AG04449 (cell line): ENCODE results near the gene SERPINA4.

Experiments
- CTCF ChIA-PET: fragments of 350-600 bp; formaldehyde crosslinking; extraction: SDS; loops from one replicate; lab custom pipeline; 2021; ENCODE audit warnings: antibody characterized with exemption; lab: Yijun Ruan, JAX
- POLR2A ChIA-PET: fragments of 400-600, 350-600 bp; formaldehyde crosslinking; extraction: SDS; loops from one replicate; lab custom pipeline; 2020; ENCODE audit warnings: antibody characterized with exemption, inconsistent platforms; lab: Yijun Ruan, JAX
- DNase-seq: peaks from one replicate; pipeline ENCODE4 v3.0.0-alpha.2; 2010; ENCODE audit warnings: low read depth, low spot score
- H3K4me3 ChIP-seq: 2 replicates; pipeline ENCODE4 v1.5.1; 2011; ENCODE audit warnings: low read depth, mild to moderate bottlenecking, control low read depth, low read length
- TF ChIP-seq, protein P1 (sequence below): IDR thresholded peaks from one replicate; pipeline ENCODE4 v1.5.1; 2011; ENCODE audit warnings: mild to moderate bottlenecking, moderate library complexity, low read length, control low read depth, inconsistent platforms; ENCODE audit not compliant: insufficient read depth; ENCODE audit errors: missing control alignments

Gene SERPINA4

GRCh38 chr14:94521375-94522114 is 39.7 kb upstream of the SERPINA4 start:
- DNase-seq: no peak
- ChIA-PET CTCF (interaction anchor here (1.1 kb wide), 1 partner anchor 29 kb away, joined by 3 read pairs; no protein-coding TSS in a partner anchor), POLR2A (no interaction called here)
- TF ChIP-seq, protein P1, sequence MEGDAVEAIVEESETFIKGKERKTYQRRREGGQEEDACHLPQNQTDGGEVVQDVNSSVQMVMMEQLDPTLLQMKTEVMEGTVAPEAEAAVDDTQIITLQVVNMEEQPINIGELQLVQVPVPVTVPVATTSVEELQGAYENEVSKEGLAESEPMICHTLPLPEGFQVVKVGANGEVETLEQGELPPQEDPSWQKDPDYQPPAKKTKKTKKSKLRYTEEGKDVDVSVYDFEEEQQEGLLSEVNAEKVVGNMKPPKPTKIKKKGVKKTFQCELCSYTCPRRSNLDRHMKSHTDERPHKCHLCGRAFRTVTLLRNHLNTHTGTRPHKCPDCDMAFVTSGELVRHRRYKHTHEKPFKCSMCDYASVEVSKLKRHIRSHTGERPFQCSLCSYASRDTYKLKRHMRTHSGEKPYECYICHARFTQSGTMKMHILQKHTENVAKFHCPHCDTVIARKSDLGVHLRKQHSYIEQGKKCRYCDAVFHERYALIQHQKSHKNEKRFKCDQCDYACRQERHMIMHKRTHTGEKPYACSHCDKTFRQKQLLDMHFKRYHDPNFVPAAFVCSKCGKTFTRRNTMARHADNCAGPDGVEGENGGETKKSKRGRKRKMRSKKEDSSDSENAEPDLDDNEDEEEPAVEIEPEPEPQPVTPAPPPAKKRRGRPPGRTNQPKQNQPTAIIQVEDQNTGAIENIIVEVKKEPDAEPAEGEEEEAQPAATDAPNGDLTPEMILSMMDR: no peak
- no peak overlapping the region for H3K4me3 ChIP-seq

GRCh38 chr14:94522115-94522724 is 39.0 kb upstream of the SERPINA4 start:
- no peak for DNase-seq
- TF ChIP-seq, protein P1: no peak
- H3K4me3 ChIP-seq: no peak overlapping the region
- CTCF ChIA-PET: interaction anchor here (1.1 kb wide), 1 partner anchor 28 kb away, joined by 3 read pairs; no protein-coding TSS in a partner anchor
- POLR2A ChIA-PET: no interaction called here

- POLR2A ChIA-PET: no interaction called here
- TF ChIP-seq, protein P1: no peak
Measured at GRCh38 chr14:94523265-94523664, 38.0 kb upstream of the SERPINA4 start.

GRCh38 chr14:94524093-94524492 is 37.1 kb upstream of the SERPINA4 start:
- no peak overlapping the region for H3K4me3 ChIP-seq
- POLR2A ChIA-PET: no interaction called here
- CTCF ChIA-PET: no interaction called here
- no peak for DNase-seq
- TF ChIP-seq, protein P1: no peak

More at GRCh38 chr14:94523265-94523664, 38.0 kb upstream of the SERPINA4 start:
- no peak overlapping the region for H3K4me3 ChIP-seq
- CTCF ChIA-PET: interaction anchor here (0.6 kb wide), 1 partner anchor 26 kb away, joined by 3 read pairs; no protein-coding TSS in a partner anchor
- DNase-seq: no peak

- ChIA-PET CTCF (interaction anchor here (1.7 kb wide), 1 partner anchor 17 kb away, joined by 6 read pairs; no protein-coding TSS in a partner anchor), POLR2A (no interaction called here)
- TF ChIP-seq, protein P1: no peak
- H3K4me3 ChIP-seq: no peak overlapping the region
- no peak for DNase-seq
Measured at GRCh38 chr14:94531187-94531586, 30.1 kb upstream of the SERPINA4 start.

- no peak overlapping the region for H3K4me3 ChIP-seq
- TF ChIP-seq, protein P1: no peak
- DNase-seq: no peak
- POLR2A ChIA-PET: no interaction called here
- CTCF ChIA-PET: interaction anchor here (0.7 to 11.6 kb wide), 5 partner anchors 16 to 110 kb away, joined by 3 to 111 read pairs (median 5); no protein-coding TSS in a partner anchor
Measured at GRCh38 chr14:94532447-94532846, 28.8 kb upstream of the SERPINA4 start.
